Prostate gland (tissue), 2 donors: ENCODE measurements around the gene PCLO.

Experiments used
- POLR2A ChIP-seq: fragments of 450-650 bp; IDR thresholded peaks from one replicate; pipeline ENCODE4 v1.6.1; 2016; ENCODE audit warnings: antibody characterized with exemption, mild to moderate bottlenecking
- POLR2AphosphoS5 ChIP-seq: sonication (generic); formaldehyde crosslinking; IDR thresholded peaks from one replicate; pipeline ENCODE4 v1.6.1; 2017; ENCODE audit warnings: antibody characterized with exemption
- TF ChIP-seq, protein P1 (sequence below), 4 experiments: fragments of 200-600 bp in 2 of 4; fragments of 450-650 bp in 2 of 4; sonication (generic) in 2 of 4; IDR thresholded peaks; 1 replicate in 3 of 4; 2 replicates in 1 of 4; pipeline ENCODE4 v1.5.1; 2016 to 2019; ENCODE audit warnings: antibody characterized with exemption in 4 of 4, mild to moderate bottlenecking in 2 of 4, moderate library complexity in 2 of 4

GRCh38 chr7:83150310-83150709 lies 12.4 kb downstream of the PCLO start:
- TF ChIP-seq, protein P1, sequence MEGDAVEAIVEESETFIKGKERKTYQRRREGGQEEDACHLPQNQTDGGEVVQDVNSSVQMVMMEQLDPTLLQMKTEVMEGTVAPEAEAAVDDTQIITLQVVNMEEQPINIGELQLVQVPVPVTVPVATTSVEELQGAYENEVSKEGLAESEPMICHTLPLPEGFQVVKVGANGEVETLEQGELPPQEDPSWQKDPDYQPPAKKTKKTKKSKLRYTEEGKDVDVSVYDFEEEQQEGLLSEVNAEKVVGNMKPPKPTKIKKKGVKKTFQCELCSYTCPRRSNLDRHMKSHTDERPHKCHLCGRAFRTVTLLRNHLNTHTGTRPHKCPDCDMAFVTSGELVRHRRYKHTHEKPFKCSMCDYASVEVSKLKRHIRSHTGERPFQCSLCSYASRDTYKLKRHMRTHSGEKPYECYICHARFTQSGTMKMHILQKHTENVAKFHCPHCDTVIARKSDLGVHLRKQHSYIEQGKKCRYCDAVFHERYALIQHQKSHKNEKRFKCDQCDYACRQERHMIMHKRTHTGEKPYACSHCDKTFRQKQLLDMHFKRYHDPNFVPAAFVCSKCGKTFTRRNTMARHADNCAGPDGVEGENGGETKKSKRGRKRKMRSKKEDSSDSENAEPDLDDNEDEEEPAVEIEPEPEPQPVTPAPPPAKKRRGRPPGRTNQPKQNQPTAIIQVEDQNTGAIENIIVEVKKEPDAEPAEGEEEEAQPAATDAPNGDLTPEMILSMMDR (IDR thresholded peaks at IDR 0.05), result no peak
- no peak for TF ChIP-seq POLR2A
- TF ChIP-seq POLR2AphosphoS5, result no peak
